ENCODE results near the gene OLFML2A.

Gene OLFML2A

GRCh38 chr9:124793015-124793541 lies 16.1 kb downstream of the OLFML2A start:
- Histone ChIP-seq H3K27ac (replicated peaks) (no peak overlapping the region), H3K27me3 (ENCODE audit: insufficient read depth, poor library complexity, severe bottlenecking) (no peaks in the 10 kb centered on the region), H3K4me3 (replicated peaks; ENCODE audit: insufficient read depth, low read length) (no peak overlapping the region)
- no peak for DNase-seq (ENCODE audit: low read depth in 1 of 2, low spot score in 1 of 2)
- TF ChIP-seq SPI1 (IDR thresholded peaks at IDR 0.05; ENCODE audit: borderline replicate concordance, low read depth), result no peak
- no peak for TF ChIP-seq POLR2AphosphoS5 (IDR thresholded peaks at IDR 0.05; ENCODE audit: low read depth)
- TF ChIP-seq CTCF (IDR thresholded peaks at IDR 0.05; ENCODE audit: insufficient read depth, low read length), result no peak
- TF ChIP-seq GABPA (IDR thresholded peaks at IDR 0.05; ENCODE audit: low read depth), result no peak
- no peak for TF ChIP-seq REST (IDR thresholded peaks at IDR 0.05; ENCODE audit: insufficient replicate concordance, low read depth)

GRCh38 chr9:124794902-124795491 lies 18.1 kb downstream of the OLFML2A start:
- H3K27me3 ChIP-seq (ENCODE audit: insufficient read depth, poor library complexity, severe bottlenecking), result no peaks in the 10 kb centered on the region
- no peak for DNase-seq (ENCODE audit: low read depth in 1 of 2, low spot score in 1 of 2)
- no peak overlapping the region for H3K27ac ChIP-seq (replicated peaks)
- TF ChIP-seq POLR2AphosphoS5 (IDR thresholded peaks at IDR 0.05; ENCODE audit: low read depth), result no peak
- TF ChIP-seq CTCF (IDR thresholded peaks at IDR 0.05; ENCODE audit: insufficient read depth, low read length), result no peak
- no peak for TF ChIP-seq REST (IDR thresholded peaks at IDR 0.05; ENCODE audit: insufficient replicate concordance, low read depth)
- TF ChIP-seq SPI1 (IDR thresholded peaks at IDR 0.05; ENCODE audit: borderline replicate concordance, low read depth), result no peak
- TF ChIP-seq GABPA (IDR thresholded peaks at IDR 0.05; ENCODE audit: low read depth), result no peak
- no peak overlapping the region for H3K4me3 ChIP-seq (replicated peaks; ENCODE audit: insufficient read depth, low read length)

GRCh38 chr9:124795881-124796431 lies 19.0 kb downstream of the OLFML2A start:
- DNase-seq (ENCODE audit: low read depth in 1 of 2, low spot score in 1 of 2), result no peak
- TF ChIP-seq POLR2AphosphoS5 (IDR thresholded peaks at IDR 0.05; ENCODE audit: low read depth), result no peak
- no peak for TF ChIP-seq CTCF (IDR thresholded peaks at IDR 0.05; ENCODE audit: insufficient read depth, low read length)
- no peak for TF ChIP-seq GABPA (IDR thresholded peaks at IDR 0.05; ENCODE audit: low read depth)
- TF ChIP-seq SPI1 (IDR thresholded peaks at IDR 0.05; ENCODE audit: borderline replicate concordance, low read depth), result no peak
- no peak for TF ChIP-seq REST (IDR thresholded peaks at IDR 0.05; ENCODE audit: insufficient replicate concordance, low read depth)
- no peak overlapping the region for H3K27ac ChIP-seq (replicated peaks)
- no peaks in the 10 kb centered on the region for H3K27me3 ChIP-seq (ENCODE audit: insufficient read depth, poor library complexity, severe bottlenecking)
- H3K4me3 ChIP-seq (replicated peaks; ENCODE audit: insufficient read depth, low read length), result no peak overlapping the region

Data from HL-60 (cell line).